GM12878 (cell line): Measurements from ENCODE around the gene EEF1A2. TPM values are rescaled to one million over a fixed set of nuclear protein-coding genes. Genes with fewer than 3 reads are reported as not detected.

ENCODE experiments used
- HDGF ChIP-seq: fragments of 450-650 bp; IDR thresholded peaks from 2 replicates; pipeline ENCODE4 v1.6.1; 2016; ENCODE audit warnings: antibody characterized with exemption
- RELA ChIP-seq: fragments of 450-650 bp; IDR thresholded peaks from 2 replicates; pipeline ENCODE4 v1.8.0; 2014; ENCODE audit warnings: borderline replicate concordance; ENCODE audit not compliant: partially characterized antibody
- ZZZ3 ChIP-seq: IDR thresholded peaks from 2 replicates; pipeline ENCODE4 v1.6.1; 2011; ENCODE audit warnings: low read depth; ENCODE audit not compliant: control insufficient read depth, insufficient read length
- polyA plus RNA-seq, 11 experiments: library from polyadenylated mRNA; depleted of rRNA in 4 of 11; unstranded in 6 of 11; stranded (reverse) in 5 of 11; fragments of >200 nt; fragmentation: Nextera tagmentation in 4 of 11; fragmentation: Illumina TruSeq in 1 of 11; extraction: Ambion mirVana in 4 of 11; extraction: Trizol in 1 of 11; gene quantifications; 1 replicate in 1 of 11; 2 replicates in 10 of 11; pipeline versions ENCODE4 v1.2.1 to v1.2.3, GENCODE V29; 2011 to 2016; ENCODE audit warnings: inconsistent platforms in 2 of 11, missing spikeins in 2 of 11, low read depth in 1 of 11
- total RNA-seq, 4 experiments: library from RNA; depleted of rRNA in 3 of 4; stranded (reverse); fragments of >200 nt in 3 of 4; fragmentation: Illumina TruSeq in 1 of 4; extraction: Trizol in 1 of 4; gene quantifications; 2 replicates each; pipeline versions ENCODE4 v1.2.1 to v1.2.3, GENCODE V29; 2013 to 2021
- TF ChIP-seq, protein P1 (sequence below): fragments of 450-650 bp; IDR thresholded peaks from 2 replicates; pipeline ENCODE4 v1.6.1; 2017; ENCODE audit warnings: mild to moderate bottlenecking, moderate library complexity
- TF ChIP-seq, protein P2 (sequence below): fragments of 150-350 bp; IDR thresholded peaks from 2 replicates; pipeline ENCODE4 v1.6.1; 2016; ENCODE audit warnings: low read depth, low read length

The EEF1A2 gene
- total and polyA plus RNA-seq, 10 of the 15 experiments (the other 5 are each of a cell fraction or from before 2014, with no cell fraction given) = 0.56 TPM; not detected in 9

DNA sequence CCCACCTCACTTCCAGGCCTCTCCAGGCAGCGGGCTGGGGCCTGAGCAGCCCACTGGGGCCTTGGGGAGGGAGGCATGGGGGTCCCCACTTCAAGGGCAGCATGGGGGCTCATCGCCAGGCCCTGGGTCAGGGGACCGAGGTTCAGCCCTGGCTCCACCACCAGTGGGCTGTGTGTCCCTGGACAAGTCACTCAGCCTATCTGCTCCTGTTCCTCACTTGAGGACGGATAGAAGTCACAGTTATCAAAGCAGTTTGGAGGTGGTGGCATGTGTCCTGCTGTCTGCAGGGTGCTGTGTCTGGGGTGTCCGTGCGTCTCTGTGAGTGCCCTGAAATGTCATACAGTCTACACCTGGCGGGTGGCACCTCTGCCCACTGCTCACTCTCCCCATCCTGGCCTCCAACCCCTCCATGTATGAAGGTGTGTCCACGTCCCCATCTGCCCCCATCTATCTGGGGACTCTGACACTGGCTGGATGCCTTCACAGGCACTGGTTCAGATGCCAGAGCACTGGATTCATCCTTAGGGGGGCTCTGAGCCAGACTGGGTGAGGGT is 3.6 kb downstream of the EEF1A2 start (continued):
- TF ChIP-seq, protein P1, sequence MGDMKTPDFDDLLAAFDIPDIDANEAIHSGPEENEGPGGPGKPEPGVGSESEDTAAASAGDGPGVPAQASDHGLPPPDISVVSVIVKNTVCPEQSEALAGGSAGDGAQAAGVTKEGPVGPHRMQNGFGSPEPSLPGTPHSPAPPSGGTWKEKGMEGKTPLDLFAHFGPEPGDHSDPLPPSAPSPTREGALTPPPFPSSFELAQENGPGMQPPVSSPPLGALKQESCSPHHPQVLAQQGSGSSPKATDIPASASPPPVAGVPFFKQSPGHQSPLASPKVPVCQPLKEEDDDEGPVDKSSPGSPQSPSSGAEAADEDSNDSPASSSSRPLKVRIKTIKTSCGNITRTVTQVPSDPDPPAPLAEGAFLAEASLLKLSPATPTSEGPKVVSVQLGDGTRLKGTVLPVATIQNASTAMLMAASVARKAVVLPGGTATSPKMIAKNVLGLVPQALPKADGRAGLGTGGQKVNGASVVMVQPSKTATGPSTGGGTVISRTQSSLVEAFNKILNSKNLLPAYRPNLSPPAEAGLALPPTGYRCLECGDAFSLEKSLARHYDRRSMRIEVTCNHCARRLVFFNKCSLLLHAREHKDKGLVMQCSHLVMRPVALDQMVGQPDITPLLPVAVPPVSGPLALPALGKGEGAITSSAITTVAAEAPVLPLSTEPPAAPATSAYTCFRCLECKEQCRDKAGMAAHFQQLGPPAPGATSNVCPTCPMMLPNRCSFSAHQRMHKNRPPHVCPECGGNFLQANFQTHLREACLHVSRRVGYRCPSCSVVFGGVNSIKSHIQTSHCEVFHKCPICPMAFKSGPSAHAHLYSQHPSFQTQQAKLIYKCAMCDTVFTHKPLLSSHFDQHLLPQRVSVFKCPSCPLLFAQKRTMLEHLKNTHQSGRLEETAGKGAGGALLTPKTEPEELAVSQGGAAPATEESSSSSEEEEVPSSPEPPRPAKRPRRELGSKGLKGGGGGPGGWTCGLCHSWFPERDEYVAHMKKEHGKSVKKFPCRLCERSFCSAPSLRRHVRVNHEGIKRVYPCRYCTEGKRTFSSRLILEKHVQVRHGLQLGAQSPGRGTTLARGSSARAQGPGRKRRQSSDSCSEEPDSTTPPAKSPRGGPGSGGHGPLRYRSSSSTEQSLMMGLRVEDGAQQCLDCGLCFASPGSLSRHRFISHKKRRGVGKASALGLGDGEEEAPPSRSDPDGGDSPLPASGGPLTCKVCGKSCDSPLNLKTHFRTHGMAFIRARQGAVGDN = no peak
- TF ChIP-seq, protein P2, sequence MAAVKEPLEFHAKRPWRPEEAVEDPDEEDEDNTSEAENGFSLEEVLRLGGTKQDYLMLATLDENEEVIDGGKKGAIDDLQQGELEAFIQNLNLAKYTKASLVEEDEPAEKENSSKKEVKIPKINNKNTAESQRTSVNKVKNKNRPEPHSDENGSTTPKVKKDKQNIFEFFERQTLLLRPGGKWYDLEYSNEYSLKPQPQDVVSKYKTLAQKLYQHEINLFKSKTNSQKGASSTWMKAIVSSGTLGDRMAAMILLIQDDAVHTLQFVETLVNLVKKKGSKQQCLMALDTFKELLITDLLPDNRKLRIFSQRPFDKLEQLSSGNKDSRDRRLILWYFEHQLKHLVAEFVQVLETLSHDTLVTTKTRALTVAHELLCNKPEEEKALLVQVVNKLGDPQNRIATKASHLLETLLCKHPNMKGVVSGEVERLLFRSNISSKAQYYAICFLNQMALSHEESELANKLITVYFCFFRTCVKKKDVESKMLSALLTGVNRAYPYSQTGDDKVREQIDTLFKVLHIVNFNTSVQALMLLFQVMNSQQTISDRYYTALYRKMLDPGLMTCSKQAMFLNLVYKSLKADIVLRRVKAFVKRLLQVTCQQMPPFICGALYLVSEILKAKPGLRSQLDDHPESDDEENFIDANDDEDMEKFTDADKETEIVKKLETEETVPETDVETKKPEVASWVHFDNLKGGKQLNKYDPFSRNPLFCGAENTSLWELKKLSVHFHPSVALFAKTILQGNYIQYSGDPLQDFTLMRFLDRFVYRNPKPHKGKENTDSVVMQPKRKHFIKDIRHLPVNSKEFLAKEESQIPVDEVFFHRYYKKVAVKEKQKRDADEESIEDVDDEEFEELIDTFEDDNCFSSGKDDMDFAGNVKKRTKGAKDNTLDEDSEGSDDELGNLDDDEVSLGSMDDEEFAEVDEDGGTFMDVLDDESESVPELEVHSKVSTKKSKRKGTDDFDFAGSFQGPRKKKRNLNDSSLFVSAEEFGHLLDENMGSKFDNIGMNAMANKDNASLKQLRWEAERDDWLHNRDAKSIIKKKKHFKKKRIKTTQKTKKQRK = no peak
- TF ChIP-seq RELA (no peak), HDGF (no peak), ZZZ3 (no peak)
